ENCODE results near the gene ZNRF1. TPM values are rescaled to one million over a fixed set of nuclear protein-coding genes. Genes with fewer than 3 reads are reported as not detected.

ZNRF1 gene
- total and polyA plus RNA-seq, 2 of the 8 experiments (the other 6 are each of a cell fraction or from before 2014, with no cell fraction given), result 33.5 to 52.9 TPM

DNA sequence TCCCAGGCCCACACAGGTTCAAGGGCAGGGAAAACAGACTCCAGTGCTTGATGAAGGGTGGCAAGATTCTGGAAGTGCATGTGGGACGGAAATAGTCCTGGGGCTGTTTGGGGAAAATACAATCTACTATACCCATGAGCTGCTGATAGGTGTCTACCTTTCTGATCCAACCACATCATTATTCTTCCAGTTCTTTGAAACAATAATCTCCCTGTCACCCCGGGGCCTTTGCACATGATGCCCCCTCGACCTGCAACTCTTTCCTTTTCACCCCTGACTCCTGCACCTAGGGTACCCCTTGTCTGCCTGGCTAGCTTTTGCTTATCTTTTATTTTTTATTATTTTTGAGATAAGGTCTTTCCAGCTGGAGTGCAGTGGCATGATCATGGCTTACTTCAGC lies 72.8 kb downstream of the ZNRF1 start:
- Histone ChIP-seq H2BK12ac (ENCODE audit: low read depth, low read length) (no peak overlapping the region), H3K27ac (ENCODE audit: low read depth, low read length) (no peak overlapping the region), H2BK5ac (ENCODE audit: low read depth, low read length) (no peak overlapping the region), H3K79me1 (ENCODE audit: low read depth, low read length) (peaks cover 21% of the 10 kb centered on the region), H3K27me3 (replicated peaks in 1 of 4; ENCODE audit: control insufficient read depth in 3 of 4, extremely low read depth in 1 of 4, insufficient read depth in 3 of 4, low read length in 3 of 4) (no peaks in the 10 kb centered on the region), H3K79me2 (ENCODE audit: control insufficient read depth in 1 of 2, insufficient read depth in 2 of 2, low read length in 2 of 2) (peaks cover 9 to 90% of the 10 kb centered on the region in 2 experiments), H3K23ac (ENCODE audit: insufficient read length) (no peak overlapping the region), H2BK120ac (replicated peaks; ENCODE audit: low read depth, low read length) (no peak overlapping the region), H3K23me2 (ENCODE audit: low read depth, low read length) (no peaks in the 10 kb centered on the region), H3K4me1 (replicated peaks in 1 of 4; ENCODE audit: control insufficient read depth in 3 of 4, insufficient read depth in 4 of 4, low read length in 3 of 4) (peaks cover 3 to 16% (median 13%) of the 10 kb centered on the region in 4 experiments), H3K4me3 (ENCODE audit: extremely low read depth in 1 of 4, insufficient read depth in 2 of 4, low read depth in 3 of 4, low read length in 4 of 4) (no peak overlapping the region), H2AFZ (ENCODE audit: low read length) (no peak overlapping the region), H4K91ac (replicated peaks; ENCODE audit: insufficient read length, low read length) (no peak overlapping the region), H3K36me3 (ENCODE audit: control insufficient read depth in 2 of 4, insufficient read depth in 4 of 4, low read length in 3 of 4) (no peaks in the 10 kb centered on the region; a peak in 1 of 8 replicates), H3K14ac (ENCODE audit: insufficient read length) (no peak overlapping the region), H3K9me3 (ENCODE audit: insufficient read depth in 2 of 2, low read depth in 1 of 2, low read length in 1 of 2) (no peaks in the 10 kb centered on the region), H3K4me2 (ENCODE audit: insufficient read depth in 1 of 2, low read depth in 2 of 2, low read length in 2 of 2) (no peak overlapping the region), H4K5ac (ENCODE audit: insufficient read length, low read depth, low read length) (no peak overlapping the region), H3K56ac (replicated peaks; ENCODE audit: insufficient read length, low read depth, low read length) (no peak overlapping the region), H4K20me1 (replicated peaks in 1 of 2; ENCODE audit: control insufficient read depth in 1 of 2, insufficient read depth in 2 of 2, low read length in 2 of 2) (peaks cover 7 to 30% of the 10 kb centered on the region in 2 experiments), H2AK5ac (ENCODE audit: low read depth, low read length) (no peak overlapping the region), H3K9ac (replicated peaks in 1 of 4; ENCODE audit: extremely low read depth in 1 of 4, low read depth in 3 of 4, low read length in 3 of 4) (no peak overlapping the region), H3K18ac (ENCODE audit: extremely low read depth, low read length) (no peak overlapping the region), H2BK15ac (ENCODE audit: low read length) (no peak overlapping the region), H3K4ac (replicated peaks; ENCODE audit: insufficient read length, low read depth, low read length) (no peak overlapping the region), H4K8ac (ENCODE audit: extremely low read depth, insufficient read depth, low read length) (no peak overlapping the region), H2BK20ac (ENCODE audit: low read length) (no peak overlapping the region)
- WGBS, 2 experiments (ENCODE audit: extremely low coverage in 1 of 2, insufficient coverage in 1 of 2, insufficient read length in 1 of 2, insufficient replicate concordance in 2 of 2, low coverage in 1 of 2, low lambda C conversion rate in 2 of 2, missing lambda C conversion rate in 1 of 2), result 98% methylated on average over 3 of the region's 3 CpGs; no CpG with 5 or more reads in 1 of the 2 experiments
- no peak for FAIRE-seq
- DNase-seq (ENCODE audit: low read depth in 1 of 2, low spot score in 2 of 2), result no peak
- CTCF ChIA-PET (ENCODE audit: partially characterized antibody), result interaction anchor here (0.5 to 2.6 kb wide), 12 partner anchors 9 to 442 kb away, joined by 3 to 15 read pairs (median 6); no protein-coding TSS in a partner anchor
- POLR2A ChIA-PET (ENCODE audit: partially characterized antibody), result interaction anchor here (1.1 to 1.5 kb wide), 2 partner anchors 9 to 19 kb away, joined by 3 to 9 read pairs; no protein-coding TSS in a partner anchor
- no peak for TF ChIP-seq CBX5 (IDR thresholded peaks at IDR 0.05; ENCODE audit: low read depth, low read length)
- TF ChIP-seq, protein P1, sequence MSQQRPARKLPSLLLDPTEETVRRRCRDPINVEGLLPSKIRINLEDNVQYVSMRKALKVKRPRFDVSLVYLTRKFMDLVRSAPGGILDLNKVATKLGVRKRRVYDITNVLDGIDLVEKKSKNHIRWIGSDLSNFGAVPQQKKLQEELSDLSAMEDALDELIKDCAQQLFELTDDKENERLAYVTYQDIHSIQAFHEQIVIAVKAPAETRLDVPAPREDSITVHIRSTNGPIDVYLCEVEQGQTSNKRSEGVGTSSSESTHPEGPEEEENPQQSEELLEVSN (IDR thresholded peaks at IDR 0.05), result no peak
- TF ChIP-seq SP4 (IDR thresholded peaks at IDR 0.05; ENCODE audit: low read length), result no peak
- no peak for TF ChIP-seq KDM5A (IDR thresholded peaks at IDR 0.05; ENCODE audit: low read length)
- TF ChIP-seq HDAC6 (IDR thresholded peaks at IDR 0.05; ENCODE audit: low read depth, low read length), result no peak
- no peak for TF ChIP-seq BRCA1 (IDR thresholded peaks at IDR 0.05; ENCODE audit: low read depth, low read length)
- no peak for TF ChIP-seq SP2 (IDR thresholded peaks at IDR 0.05; ENCODE audit: low read length)
- TF ChIP-seq RNF2 (IDR thresholded peaks at IDR 0.05; ENCODE audit: borderline replicate concordance, low read depth, low read length, missing control alignments, poor library complexity, severe bottlenecking), result no peak
- TF ChIP-seq, protein P2, sequence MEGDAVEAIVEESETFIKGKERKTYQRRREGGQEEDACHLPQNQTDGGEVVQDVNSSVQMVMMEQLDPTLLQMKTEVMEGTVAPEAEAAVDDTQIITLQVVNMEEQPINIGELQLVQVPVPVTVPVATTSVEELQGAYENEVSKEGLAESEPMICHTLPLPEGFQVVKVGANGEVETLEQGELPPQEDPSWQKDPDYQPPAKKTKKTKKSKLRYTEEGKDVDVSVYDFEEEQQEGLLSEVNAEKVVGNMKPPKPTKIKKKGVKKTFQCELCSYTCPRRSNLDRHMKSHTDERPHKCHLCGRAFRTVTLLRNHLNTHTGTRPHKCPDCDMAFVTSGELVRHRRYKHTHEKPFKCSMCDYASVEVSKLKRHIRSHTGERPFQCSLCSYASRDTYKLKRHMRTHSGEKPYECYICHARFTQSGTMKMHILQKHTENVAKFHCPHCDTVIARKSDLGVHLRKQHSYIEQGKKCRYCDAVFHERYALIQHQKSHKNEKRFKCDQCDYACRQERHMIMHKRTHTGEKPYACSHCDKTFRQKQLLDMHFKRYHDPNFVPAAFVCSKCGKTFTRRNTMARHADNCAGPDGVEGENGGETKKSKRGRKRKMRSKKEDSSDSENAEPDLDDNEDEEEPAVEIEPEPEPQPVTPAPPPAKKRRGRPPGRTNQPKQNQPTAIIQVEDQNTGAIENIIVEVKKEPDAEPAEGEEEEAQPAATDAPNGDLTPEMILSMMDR (IDR thresholded peaks at IDR 0.05; ENCODE audit: control extremely low read depth in 1 of 3, insufficient read depth in 1 of 3, low read depth in 1 of 3, low read length in 3 of 3), result no peak
- no peak for TF ChIP-seq CHD2 (IDR thresholded peaks at IDR 0.05; ENCODE audit: low read length)
- TF ChIP-seq EZH2 (IDR thresholded peaks at IDR 0.05; ENCODE audit: low read depth, low read length, severe bottlenecking), result no peak

All from H1 (cell line).